Neural cell (in vitro differentiated cells): ENCODE measurements around the gene HIVEP1. TPM values are rescaled to one million over a fixed set of nuclear protein-coding genes. Genes with fewer than 3 reads are reported as not detected.

Experiments
- H2AFZ ChIP-seq: fragments of 200-600, 300-800 bp; sonication (generic), shearing (Covaris generic); 2 replicates; pipeline ENCODE4 v1.6.0; 2014; ENCODE audit warnings: low read depth, mild to moderate bottlenecking, antibody characterized with exemption, low read length, moderate library complexity
- H3F3A ChIP-seq: fragments of 200-600 bp; shearing (Covaris generic); 2 replicates; pipeline ENCODE4 v1.6.1; 2016; ENCODE audit warnings: mild to moderate bottlenecking, moderate library complexity, mixed read lengths, antibody characterized with exemption, low read length; ENCODE audit not compliant: insufficient read depth, poor library complexity, severe bottlenecking
- H3K27ac ChIP-seq: fragments of 200-600, 300-800 bp; sonication (generic), shearing (Covaris generic); 2 replicates; pipeline ENCODE4 v1.5.1; 2014; ENCODE audit warnings: mild to moderate bottlenecking, low read length, moderate library complexity
- H3K27me3 ChIP-seq: fragments of 300-800, 200-600 bp; sonication (generic), shearing (Covaris generic); 2 replicates; pipeline ENCODE4 v1.6.0; 2014; ENCODE audit warnings: mild to moderate bottlenecking, low read depth, low read length, moderate library complexity; ENCODE audit not compliant: insufficient read depth
- H3K36me3 ChIP-seq: fragments of 300-800, 200-600 bp; sonication (generic), shearing (Covaris generic); 2 replicates; pipeline ENCODE4 v1.5.1; 2014; ENCODE audit warnings: mild to moderate bottlenecking, antibody characterized with exemption, low read length, moderate library complexity; ENCODE audit not compliant: insufficient read depth
- H3K4me2 ChIP-seq: fragments of 300-800, 200-600 bp; sonication (generic), shearing (Covaris generic); 2 replicates; pipeline ENCODE4 v1.6.0; 2014; ENCODE audit warnings: mild to moderate bottlenecking, low read length
- H3K4me3 ChIP-seq: fragments of 300-800, 200-600 bp; sonication (generic), shearing (Covaris generic); 2 replicates; pipeline ENCODE4 v1.5.1; 2014; ENCODE audit warnings: mild to moderate bottlenecking, low read length, moderate library complexity
- H3K79me2 ChIP-seq: fragments of 200-600 bp; shearing (Covaris generic); replicated peaks from 2 replicates; pipeline ENCODE4 v1.6.0; 2014; ENCODE audit warnings: mild to moderate bottlenecking, low read length, moderate library complexity; ENCODE audit not compliant: insufficient read depth
- H3K9ac ChIP-seq: fragments of 300-800, 200-600 bp; sonication (generic), shearing (Covaris generic); 2 replicates; pipeline ENCODE4 v1.6.1; 2016; ENCODE audit warnings: mild to moderate bottlenecking, low read length, mixed read lengths
- H3K9me2 ChIP-seq: fragments of 200-600 bp; shearing (Covaris generic); 2 replicates; pipeline ENCODE4 v1.6.1; 2016; ENCODE audit warnings: mild to moderate bottlenecking, low read length, mixed read lengths; ENCODE audit not compliant: insufficient read depth
- H3K9me3 ChIP-seq: fragments of 200-600, 300-800 bp; sonication (generic), shearing (Covaris generic); 2 replicates; pipeline ENCODE4 v1.6.1; 2016; ENCODE audit warnings: mild to moderate bottlenecking, mixed run types, low read length, moderate library complexity, mixed read lengths
- H4K20me1 ChIP-seq: fragments of 200-600 bp; shearing (Covaris generic); 2 replicates; pipeline ENCODE4 v1.6.1; 2016; ENCODE audit warnings: mild to moderate bottlenecking, mixed run types; ENCODE audit not compliant: insufficient read depth
- CTCF ChIP-seq: fragments of 450-650 bp; IDR thresholded peaks from 2 replicates; pipeline ENCODE4 v1.5.1; 2014; ENCODE audit warnings: antibody characterized with exemption, mild to moderate bottlenecking, moderate library complexity; ENCODE audit not compliant: poor library complexity, severe bottlenecking
- EP300 ChIP-seq: fragments of 450-650 bp; conservative IDR thresholded peaks from 2 replicates; pipeline ENCODE4 v1.6.1; 2014; ENCODE audit warnings: antibody characterized with exemption, mild to moderate bottlenecking, moderate library complexity; ENCODE audit not compliant: poor library complexity, severe bottlenecking
- EZH2 ChIP-seq: fragments of 200-600, 300-800 bp; shearing (Covaris generic), sonication (generic); IDR thresholded peaks from 2 replicates; pipeline ENCODE4 v1.6.1; 2014; ENCODE audit warnings: antibody characterized with exemption, low read length, borderline replicate concordance, mild to moderate bottlenecking; ENCODE audit not compliant: insufficient read depth, poor library complexity, severe bottlenecking
- MXI1 ChIP-seq: fragments of 450-650 bp; conservative IDR thresholded peaks from 2 replicates; pipeline ENCODE4 v1.6.1; 2014; ENCODE audit warnings: antibody characterized with exemption, mild to moderate bottlenecking; ENCODE audit not compliant: poor library complexity, severe bottlenecking
- POLR2AphosphoS5 ChIP-seq: IDR thresholded peaks from 2 replicates; pipeline ENCODE4 v1.6.1; 2012
- RAD21 ChIP-seq: fragments of 450-650 bp; conservative IDR thresholded peaks from 2 replicates; pipeline ENCODE4 v1.6.1; 2014; ENCODE audit warnings: antibody characterized with exemption, mild to moderate bottlenecking, moderate library complexity
- SMC3 ChIP-seq: fragments of 450-650 bp; conservative IDR thresholded peaks from 2 replicates; pipeline ENCODE4 v1.6.1; 2014; ENCODE audit warnings: antibody characterized with exemption, mild to moderate bottlenecking, moderate library complexity; ENCODE audit not compliant: poor library complexity
- TAF1 ChIP-seq: IDR thresholded peaks from 2 replicates; pipeline ENCODE4 v1.6.1; 2012; ENCODE audit warnings: low read depth
- polyA plus RNA-seq: library from polyadenylated mRNA; depleted of rRNA; stranded (reverse); fragments of >200 nt; gene quantifications from 2 replicates; pipeline ENCODE4 v1.2.3, GENCODE V29; 2014
- TF ChIP-seq, protein P1 (sequence below): IDR thresholded peaks from 2 replicates; pipeline ENCODE4 v1.6.1; 2012; ENCODE audit warnings: borderline replicate concordance

Gene HIVEP1
- polyA plus RNA-seq, 1 donor from 2014 or later = 3.6 TPM

DNA sequence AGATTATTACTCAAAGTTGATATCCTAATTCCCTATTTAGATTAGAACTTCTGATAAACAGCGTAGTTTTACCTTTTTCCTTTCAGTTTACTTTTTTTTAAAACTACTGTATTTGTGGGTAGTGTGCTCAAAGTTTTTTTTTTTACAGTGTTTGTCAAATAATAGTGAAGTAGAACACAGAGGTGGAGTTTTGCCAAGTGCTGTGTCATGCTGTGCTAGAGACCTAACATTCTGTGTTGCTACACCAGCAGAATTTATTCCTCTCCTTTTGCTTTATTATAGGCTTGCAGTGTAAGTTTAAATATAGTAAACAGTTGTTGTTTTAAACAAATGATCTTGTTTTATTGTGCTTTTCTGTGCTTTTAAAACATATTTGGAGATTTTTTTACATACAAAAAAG, 125.4 kb downstream of the HIVEP1 start:
- H3K79me2 ChIP-seq = no peaks in the 10 kb centered on the region
- H3K27ac ChIP-seq = no peak overlapping the region
- no peaks in the 10 kb centered on the region for H3K27me3 ChIP-seq
- no peaks in the 10 kb centered on the region for H4K20me1 ChIP-seq
- no peaks in the 10 kb centered on the region for H3K9me3 ChIP-seq
- H3K36me3 ChIP-seq = no peaks in the 10 kb centered on the region
- H3K4me2 ChIP-seq = no peak overlapping the region
- no peak overlapping the region for H3K9ac ChIP-seq
- no peaks in the 10 kb centered on the region for H3K9me2 ChIP-seq
- TF ChIP-seq RAD21 (no peak), TAF1 (no peak), POLR2AphosphoS5 (no peak), SMC3 (no peak), CTCF (no peak), EP300 (no peak), EZH2 (no peak), MXI1 (no peak)
- TF ChIP-seq, protein P1, sequence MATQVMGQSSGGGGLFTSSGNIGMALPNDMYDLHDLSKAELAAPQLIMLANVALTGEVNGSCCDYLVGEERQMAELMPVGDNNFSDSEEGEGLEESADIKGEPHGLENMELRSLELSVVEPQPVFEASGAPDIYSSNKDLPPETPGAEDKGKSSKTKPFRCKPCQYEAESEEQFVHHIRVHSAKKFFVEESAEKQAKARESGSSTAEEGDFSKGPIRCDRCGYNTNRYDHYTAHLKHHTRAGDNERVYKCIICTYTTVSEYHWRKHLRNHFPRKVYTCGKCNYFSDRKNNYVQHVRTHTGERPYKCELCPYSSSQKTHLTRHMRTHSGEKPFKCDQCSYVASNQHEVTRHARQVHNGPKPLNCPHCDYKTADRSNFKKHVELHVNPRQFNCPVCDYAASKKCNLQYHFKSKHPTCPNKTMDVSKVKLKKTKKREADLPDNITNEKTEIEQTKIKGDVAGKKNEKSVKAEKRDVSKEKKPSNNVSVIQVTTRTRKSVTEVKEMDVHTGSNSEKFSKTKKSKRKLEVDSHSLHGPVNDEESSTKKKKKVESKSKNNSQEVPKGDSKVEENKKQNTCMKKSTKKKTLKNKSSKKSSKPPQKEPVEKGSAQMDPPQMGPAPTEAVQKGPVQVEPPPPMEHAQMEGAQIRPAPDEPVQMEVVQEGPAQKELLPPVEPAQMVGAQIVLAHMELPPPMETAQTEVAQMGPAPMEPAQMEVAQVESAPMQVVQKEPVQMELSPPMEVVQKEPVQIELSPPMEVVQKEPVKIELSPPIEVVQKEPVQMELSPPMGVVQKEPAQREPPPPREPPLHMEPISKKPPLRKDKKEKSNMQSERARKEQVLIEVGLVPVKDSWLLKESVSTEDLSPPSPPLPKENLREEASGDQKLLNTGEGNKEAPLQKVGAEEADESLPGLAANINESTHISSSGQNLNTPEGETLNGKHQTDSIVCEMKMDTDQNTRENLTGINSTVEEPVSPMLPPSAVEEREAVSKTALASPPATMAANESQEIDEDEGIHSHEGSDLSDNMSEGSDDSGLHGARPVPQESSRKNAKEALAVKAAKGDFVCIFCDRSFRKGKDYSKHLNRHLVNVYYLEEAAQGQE = no peak
- no peaks in the 10 kb centered on the region for H3F3A ChIP-seq
- no peak overlapping the region for H3K4me3 ChIP-seq
- no peak overlapping the region for H2AFZ ChIP-seq

DNA sequence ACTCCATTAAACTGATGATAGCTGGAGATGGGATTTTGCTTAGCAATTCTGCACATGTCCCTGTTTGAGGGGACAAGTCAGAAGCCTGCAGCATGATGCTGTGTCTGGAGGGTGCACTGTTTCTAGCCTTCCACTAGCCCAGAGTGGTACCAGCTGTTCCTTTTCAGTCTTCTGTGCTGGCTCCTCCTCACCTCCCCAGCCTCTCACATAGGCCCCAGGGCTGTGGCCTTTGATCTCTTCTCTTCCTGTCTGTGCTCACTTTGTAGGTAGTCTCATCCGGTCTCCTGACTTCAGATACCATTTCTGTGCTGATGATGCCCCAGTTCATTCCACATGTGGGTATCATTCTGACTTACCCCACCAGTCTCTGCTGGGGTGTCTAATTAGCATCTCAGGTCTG, 126.3 kb downstream of the HIVEP1 start:
- H3K9me2 ChIP-seq = no peaks in the 10 kb centered on the region
- no peaks in the 10 kb centered on the region for H3K9me3 ChIP-seq
- no peak overlapping the region for H3K9ac ChIP-seq
- no peak overlapping the region for H2AFZ ChIP-seq
- H3K36me3 ChIP-seq = no peaks in the 10 kb centered on the region
- no peaks in the 10 kb centered on the region for H3K27me3 ChIP-seq
- no peak overlapping the region for H3K4me3 ChIP-seq
- H3K79me2 ChIP-seq = no peaks in the 10 kb centered on the region
- TF ChIP-seq EZH2 (no peak), POLR2AphosphoS5 (no peak), SMC3 (no peak), RAD21 (no peak), CTCF (no peak), MXI1 (no peak), TAF1 (no peak), EP300 (no peak)
- TF ChIP-seq, protein P1 = no peak
- H4K20me1 ChIP-seq = no peaks in the 10 kb centered on the region
- H3F3A ChIP-seq = no peaks in the 10 kb centered on the region
- H3K4me2 ChIP-seq = no peak overlapping the region
- no peak overlapping the region for H3K27ac ChIP-seq
